Aorta (tissue), 5 donors: ENCODE measurements around the gene IL17RE. TPM values are rescaled to one million over a fixed set of nuclear protein-coding genes. Genes with fewer than 3 reads are reported as not detected.
"Not testable (repeated sequence)": the region's sequence is repeated elsewhere in the genome, so short reads cannot be mapped to it uniquely, and the experiment has no call there.

ENCODE experiments used
- ATAC-seq: fragments of 200-7000 bp; cut with Tn5 transposase; one replicate; pipeline ENCODE4 v1.9.1; 2022; ENCODE audit warnings: moderate library complexity; ENCODE audit not compliant: low FRiP score
- DNase-seq, 2 donors: peaks; one replicate each; pipeline ENCODE4 v3.0.0-alpha.2; 2020
- H3K27ac ChIP-seq, 2 donors: one replicate each; pipeline ENCODE4 v1.5.1; 2013; ENCODE audit warnings: low read length in 2 of 2, mild to moderate bottlenecking in 2 of 2, moderate library complexity in 2 of 2, control low read depth in 1 of 2, inconsistent platforms in 1 of 2, low read depth in 1 of 2
- H3K27me3 ChIP-seq, 2 donors: one replicate each; pipeline ENCODE4 v1.6.1; 2013; ENCODE audit warnings: control low read depth in 1 of 2, low read length in 1 of 2, mild to moderate bottlenecking in 1 of 2, moderate library complexity in 1 of 2; ENCODE audit not compliant: insufficient read depth in 2 of 2, control insufficient read depth in 1 of 2
- H3K36me3 ChIP-seq, 2 donors: one replicate each; pipeline ENCODE4 v1.6.1; 2013; ENCODE audit warnings: control low read depth in 1 of 2, low read length in 1 of 2, mild to moderate bottlenecking in 1 of 2; ENCODE audit not compliant: insufficient read depth in 2 of 2, control insufficient read depth in 1 of 2
- H3K4me1 ChIP-seq, 2 donors: one replicate each; pipeline ENCODE4 v1.6.1; 2013; ENCODE audit warnings: low read length in 2 of 2, control low read depth in 1 of 2, mild to moderate bottlenecking in 1 of 2, moderate library complexity in 1 of 2; ENCODE audit not compliant: insufficient read depth in 2 of 2, control insufficient read depth in 1 of 2
- H3K4me3 ChIP-seq, 2 donors: one replicate each; pipeline ENCODE4 v1.5.1; 2013; ENCODE audit warnings: low read length in 2 of 2, control low read depth in 1 of 2, mild to moderate bottlenecking in 1 of 2
- H3K9me3 ChIP-seq: one replicate; pipeline ENCODE4 v1.6.1; 2013; ENCODE audit warnings: mild to moderate bottlenecking, low read length; ENCODE audit not compliant: control insufficient read depth
- WGBS, 2 donors: extraction: QIAGEN DNeasy Blood & Tissue Kit; methylation state at CpG; one replicate each; pipeline ENCODE4 v1.1.7; 2013; 5-methylcytosine and 5-hydroxymethylcytosine counted together
- intact Hi-C, 2 donors: fragments of 100-400 bp; cut with DNase I; formaldehyde crosslinking; loops; one replicate each; pipeline versions ENCODE4 v1.14.2 to v1.15.0; 2022
- polyA plus RNA-seq, 2 donors: library from polyadenylated mRNA; stranded (reverse); fragments of 200-250 nt; gene quantifications; one replicate each; pipeline ENCODE4 v1.2.3, GENCODE V29; 2013
- total RNA-seq, 2 donors: library from RNA; stranded (reverse); fragmentation: NEBNext Ultra II Directional; extraction: Animal tissue kit (Norgen Biotek cat#: 25700); gene quantifications; one replicate each; pipeline ENCODE4 v1.2.1, GENCODE V29; 2021
- donor health status: healthy with polysubstance abuse.
- donor health status: Bipolar disorder and iron deficiency.
- donor health status: DM: no; HTN: no; CAD: no.
- donor health status: DM: no; HTN: no; CAD: no.
- donor health status: DM: yes; HTN: yes; CAD: no.

IL17RE gene
- total and polyA plus RNA-seq, 4 donors, result 7.0 to 14.5 (median 12.3) TPM

DNA sequence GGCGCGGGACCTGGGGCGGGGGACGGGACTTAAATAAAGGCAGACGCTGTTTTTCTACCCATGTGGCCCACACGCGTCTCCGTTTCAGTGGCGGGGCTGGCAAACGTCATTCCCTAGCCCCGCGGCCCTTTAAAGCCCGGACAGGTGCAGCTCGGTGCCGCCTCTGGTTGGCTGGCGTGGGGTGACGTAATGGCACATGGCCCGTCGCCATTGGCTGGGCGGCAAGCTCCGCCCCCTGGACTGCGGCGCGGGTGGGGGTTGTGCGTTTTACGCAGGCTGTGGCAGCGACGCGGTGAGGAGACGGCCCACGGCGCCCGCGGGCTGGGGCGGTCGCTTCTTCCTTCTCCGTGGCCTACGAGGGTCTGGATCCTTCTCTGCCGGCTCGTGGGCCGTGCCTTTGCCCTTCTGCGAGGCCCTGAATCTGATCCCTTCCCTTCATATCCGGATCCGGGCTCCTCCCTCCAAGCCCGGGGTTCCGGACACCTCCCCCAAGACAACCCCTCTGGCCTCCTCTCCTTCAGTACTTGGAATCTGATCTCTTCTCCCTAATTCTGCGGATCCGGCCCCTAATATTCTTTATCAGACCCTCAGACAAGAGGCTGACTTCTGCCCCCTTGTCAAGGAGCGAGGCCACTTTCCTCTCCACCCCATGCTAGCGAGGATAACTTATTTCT is 31.1 kb downstream of the IL17RE start, which contains the start of gene CRELD1:
Gene CRELD1, plus strand, starts transcription at position 274 of the 674 bp plus-strand sequence. CDS start 605 bp downstream, outside the sequence.
- H3K4me1 ChIP-seq, result peaks cover 0 to 3% of the 10 kb centered on the region in 2 donors

DNA sequence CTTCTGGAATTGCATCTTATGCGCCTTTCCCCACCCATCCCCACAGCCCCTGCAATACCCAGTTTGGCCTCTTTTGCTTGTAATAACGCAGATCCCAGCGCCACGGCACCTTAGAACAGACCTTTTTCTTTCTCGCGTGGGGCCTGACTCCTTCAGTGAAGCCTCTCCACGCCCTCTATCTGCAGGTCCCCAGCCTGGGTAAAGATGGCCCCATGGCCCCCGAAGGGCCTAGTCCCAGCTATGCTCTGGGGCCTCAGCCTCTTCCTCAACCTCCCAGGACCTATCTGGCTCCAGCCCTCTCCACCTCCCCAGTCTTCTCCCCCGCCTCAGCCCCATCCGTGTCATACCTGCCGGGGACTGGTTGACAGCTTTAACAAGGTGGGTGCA is 31.6 kb downstream of the IL17RE start:
- no peaks in the 10 kb centered on the region for H3K36me3 ChIP-seq
- ATAC-seq (no peak), DNase-seq (no peak)
- intact Hi-C loops, result loop anchor here in 1 of 2 donors (5.0 kb wide), 1 partner anchor 202 kb away; the partner anchor contains the start of gene BRPF1
- 15 to 19% methylated on average over 11 of the region's 11 CpGs for WGBS, 2 donors
- H3K4me3 ChIP-seq, result peak overlapping the region; percentile 61
- H3K27ac ChIP-seq, result peak overlapping the region in 1 of 2 donors; percentile 72
- peaks cover 0 to 3% of the 10 kb centered on the region in 2 donors for H3K4me1 ChIP-seq
- H3K27me3 ChIP-seq, result no peaks in the 10 kb centered on the region
- no peaks in the 10 kb centered on the region for H3K9me3 ChIP-seq

More for the DNA sequence above, 31.1 kb downstream of the IL17RE start, which contains the start of gene CRELD1:
- no peaks in the 10 kb centered on the region for H3K36me3 ChIP-seq
- ATAC-seq (peak; percentile 97), DNase-seq (peak; percentile 96 to 98)
- H3K27me3 ChIP-seq, result no peaks in the 10 kb centered on the region
- peak within 1 kb of the TSS; percentile 62 to 72 for H3K27ac ChIP-seq
- intact Hi-C loops, result loop anchor here in 1 of 2 donors (5.0 kb wide), 1 partner anchor 201 kb away; the partner anchor contains the start of gene BRPF1
- H3K4me3 ChIP-seq, result peak within 1 kb of the TSS; percentile 61
- WGBS, 2 donors, result 0% methylated on average over 50 of the region's 50 CpGs
- H3K9me3 ChIP-seq, result no peaks in the 10 kb centered on the region

DNA sequence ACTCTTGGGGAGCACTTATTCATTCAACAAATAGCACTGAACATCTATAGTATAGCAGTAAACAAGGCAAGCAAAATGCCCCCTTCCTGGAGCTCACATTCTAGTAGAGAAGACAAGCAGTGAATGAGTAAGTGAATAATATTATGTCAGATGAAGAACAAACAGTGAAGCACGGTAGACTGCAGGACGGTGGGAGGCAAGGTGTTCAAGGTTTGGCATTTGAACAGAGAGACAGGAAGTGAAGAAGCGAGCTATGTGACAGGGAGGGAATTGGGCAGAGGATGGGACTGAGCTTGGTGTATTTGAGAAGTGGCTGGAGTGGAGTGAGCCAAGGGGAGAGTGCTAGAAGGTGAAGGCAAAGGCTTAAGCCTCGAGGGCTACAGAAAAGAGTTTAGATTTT is 32.3 kb downstream of the IL17RE start:
- 60 to 63% methylated on average over 4 of the region's 4 CpGs for WGBS, 2 donors
- peaks cover 0 to 3% of the 10 kb centered on the region in 2 donors for H3K4me1 ChIP-seq
- H3K4me3 ChIP-seq, result no peak overlapping the region
- H3K36me3 ChIP-seq, result no peaks in the 10 kb centered on the region
- H3K27ac ChIP-seq, result no peak overlapping the region
- DNase-seq (no peak), ATAC-seq (no peak)
- no peaks in the 10 kb centered on the region for H3K9me3 ChIP-seq
- intact Hi-C loops, result loop anchor here in 1 of 2 donors (5.0 kb wide), 1 partner anchor 203 kb away; the partner anchor contains the start of gene BRPF1
- no peaks in the 10 kb centered on the region for H3K27me3 ChIP-seq

DNA sequence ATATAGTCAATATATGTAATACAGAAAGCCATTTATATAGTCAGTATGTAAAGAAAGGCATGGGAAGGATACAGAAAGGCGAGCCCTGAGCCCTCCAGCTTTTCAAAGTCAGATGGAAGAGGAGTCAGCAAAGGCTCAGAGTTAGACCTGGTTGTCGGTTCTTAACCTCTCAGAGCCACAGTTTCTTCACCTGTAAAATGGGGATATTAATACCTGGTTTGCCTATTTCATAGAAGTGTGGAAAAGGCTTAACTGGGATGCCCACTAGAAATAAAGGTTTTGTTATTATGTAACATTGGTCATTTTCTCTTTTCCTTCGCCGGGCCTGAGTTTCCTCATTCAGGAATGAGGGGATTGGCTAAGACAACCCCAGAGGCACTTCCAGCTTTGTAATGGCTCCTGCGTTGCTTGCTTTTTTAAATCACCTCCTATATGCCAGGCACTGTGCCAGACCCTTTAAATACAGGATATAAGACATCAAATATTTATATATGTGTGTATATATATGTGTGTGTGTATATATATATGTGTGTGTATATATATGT is 33.4 kb downstream of the IL17RE start:
- Histone ChIP-seq H3K27me3 (no peaks in the 10 kb centered on the region), H3K27ac (no peak overlapping the region), H3K4me1 (peaks cover 0 to 3% of the 10 kb centered on the region in 2 donors), H3K4me3 (no peak overlapping the region), H3K9me3 (no peaks in the 10 kb centered on the region), H3K36me3 (no peaks in the 10 kb centered on the region)
- intact Hi-C loops, result no loop called here
- DNase-seq (peak in 1 of 2 donors; percentile 2), ATAC-seq (no peak)
- 90 to 98% methylated on average over 5 of the region's 5 CpGs for WGBS, 2 donors

DNA sequence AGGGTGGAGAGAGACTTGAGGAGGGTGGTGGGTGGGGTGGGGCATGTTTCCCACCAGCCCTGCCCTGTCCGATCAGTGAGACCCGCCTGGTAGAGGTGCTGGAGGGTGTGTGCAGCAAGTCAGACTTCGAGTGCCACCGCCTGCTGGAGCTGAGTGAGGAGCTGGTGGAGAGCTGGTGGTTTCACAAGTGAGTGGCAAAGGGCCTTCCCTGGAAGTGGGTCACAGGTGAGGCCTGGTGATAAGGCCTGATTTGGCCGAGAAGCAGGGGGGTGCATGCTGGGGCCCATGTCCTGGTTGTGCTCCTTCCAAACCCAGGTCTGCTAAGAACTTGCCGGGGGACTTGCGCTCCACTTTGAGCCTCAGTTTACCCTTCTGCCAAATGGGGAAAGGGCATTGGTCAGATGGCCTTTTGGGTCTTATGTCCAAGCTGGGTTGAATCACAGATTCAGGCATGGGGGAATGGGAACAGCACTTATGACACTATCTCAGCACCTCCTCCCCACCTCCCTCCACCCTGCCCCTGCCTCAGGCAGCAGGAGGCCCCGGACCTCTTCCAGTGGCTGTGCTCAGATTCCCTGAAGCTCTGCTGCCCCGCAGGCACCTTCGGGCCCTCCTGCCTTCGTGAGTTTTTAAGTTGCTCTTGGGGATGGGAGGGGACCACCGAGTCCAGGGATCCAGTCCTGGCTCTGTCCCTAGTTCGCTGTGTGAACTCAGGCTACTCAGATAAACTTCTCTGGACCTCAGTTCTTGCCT is 35.0 kb downstream of the IL17RE start:
- no peak for ATAC-seq
- intact Hi-C loops, result no loop called here
- Histone ChIP-seq H3K4me1 (peaks cover 0 to 3% of the 10 kb centered on the region in 2 donors), H3K27ac (no peak overlapping the region), H3K4me3 (no peak overlapping the region), H3K36me3 (no peaks in the 10 kb centered on the region), H3K9me3 (no peaks in the 10 kb centered on the region), H3K27me3 (no peaks in the 10 kb centered on the region)
- DNase-seq, result peak in 1 of 2 donors; percentile 63
- 93% methylated on average over 13 of the region's 13 CpGs for WGBS, 2 donors

DNA sequence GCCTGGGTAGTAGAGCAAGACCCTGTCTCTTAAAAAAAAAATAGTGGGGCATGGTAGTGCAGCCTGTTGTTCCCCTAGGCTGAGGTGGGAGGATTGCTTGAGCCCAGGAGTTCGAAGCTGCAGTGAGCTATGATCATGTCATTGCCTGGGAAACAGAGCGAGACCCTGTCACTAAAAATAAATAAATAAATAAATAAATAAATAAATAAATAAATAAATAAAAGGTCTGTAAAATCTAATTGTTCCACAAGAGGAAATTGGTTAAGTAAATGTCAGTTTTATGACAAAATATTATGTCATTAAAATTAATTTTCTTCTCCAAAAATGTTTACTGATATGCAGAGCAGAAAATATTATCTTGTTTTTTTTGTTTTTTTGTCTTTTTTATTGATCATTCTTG is 36.3 kb downstream of the IL17RE start:
- Histone ChIP-seq H3K27ac (no peak overlapping the region), H3K36me3 (no peaks in the 10 kb centered on the region), H3K4me1 (peaks cover 0 to 3% of the 10 kb centered on the region in 2 donors), H3K27me3 (no peaks in the 10 kb centered on the region), H3K4me3 (no peak overlapping the region), H3K9me3 (no peaks in the 10 kb centered on the region)
- WGBS, 2 donors, result 89 to 91% methylated on average over 2 of the region's 2 CpGs
- ATAC-seq, result no peak
- DNase-seq, result no peak
- intact Hi-C loops, result no loop called here

DNA sequence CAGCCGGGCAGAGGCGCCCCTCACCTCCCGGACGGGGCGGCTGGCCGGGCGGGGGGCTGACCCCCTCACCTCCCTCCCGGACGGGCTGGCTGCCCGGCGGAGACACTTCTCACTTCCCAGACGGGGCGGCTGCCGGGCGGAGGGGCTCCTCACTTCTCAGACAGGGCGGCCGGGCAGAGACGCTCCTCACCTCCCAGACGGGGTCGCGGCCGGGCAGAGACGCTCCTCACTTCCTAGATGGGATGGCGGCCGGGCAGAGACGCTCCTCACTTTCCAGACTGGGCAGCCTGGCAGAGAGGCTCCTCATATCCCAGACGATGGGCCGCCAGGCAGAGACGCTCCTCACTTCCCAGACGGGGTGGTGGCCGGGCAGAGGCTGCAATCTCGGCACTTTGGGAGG is 37.3 kb downstream of the IL17RE start:
- peak in 1 of 2 donors; percentile 25 for DNase-seq
- H3K4me3 ChIP-seq, H3K27ac ChIP-seq, ATAC-seq, H3K9me3 ChIP-seq, H3K36me3 ChIP-seq, H3K27me3 ChIP-seq, intact Hi-C loops, H3K4me1 ChIP-seq: not testable (repeated sequence)
- 84 to 93% methylated on average over 9 to 32 of the region's 32 CpGs for WGBS, 2 donors

DNA sequence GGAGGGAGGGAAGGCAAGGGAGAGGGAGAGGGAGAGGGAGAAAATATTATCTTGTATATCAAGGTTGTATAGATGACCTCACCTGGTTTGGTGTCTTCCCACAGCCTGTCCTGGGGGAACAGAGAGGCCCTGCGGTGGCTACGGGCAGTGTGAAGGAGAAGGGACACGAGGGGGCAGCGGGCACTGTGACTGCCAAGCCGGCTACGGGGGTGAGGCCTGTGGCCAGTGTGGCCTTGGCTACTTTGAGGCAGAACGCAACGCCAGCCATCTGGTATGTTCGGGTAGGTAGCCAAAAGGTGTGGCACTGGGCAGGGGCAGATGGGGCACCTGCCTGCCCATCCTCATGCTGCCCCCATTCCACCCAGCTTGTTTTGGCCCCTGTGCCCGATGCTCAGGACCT is 38.1 kb downstream of the IL17RE start:
- WGBS, 2 donors, result 92 to 96% methylated on average over 10 of the region's 10 CpGs
- peak in 1 of 2 donors; percentile 63 for DNase-seq
- Histone ChIP-seq H3K36me3 (no peaks in the 10 kb centered on the region), H3K9me3 (no peaks in the 10 kb centered on the region), H3K4me1 (no peaks in the 10 kb centered on the region), H3K27me3 (no peaks in the 10 kb centered on the region), H3K4me3 (no peak overlapping the region), H3K27ac (no peak overlapping the region)
- no peak for ATAC-seq
- intact Hi-C loops, result no loop called here
